Measurements from ENCODE around the gene PTGES3. TPM values are rescaled to one million over a fixed set of nuclear protein-coding genes. Genes with fewer than 3 reads are reported as not detected.

The PTGES3 gene
- total RNA-seq, 4 donors from 2014 or later = 57.0 to 73.7 (median 62.3) TPM

GRCh38 chr12:56636675-56637540, 51.2 kb downstream of the PTGES3 start:
- 1 to 3% methylated on average over 9 to 12 of the region's 12 CpGs for WGBS, 2 donors
- TF ChIP-seq CTCF (IDR thresholded peaks at IDR 0.05) (peak in 1 of 3 donors; percentile 36), POLR2A (IDR thresholded peaks at IDR 0.05) (no peak)
- H3K4me3 ChIP-seq (ENCODE audit: low read depth, poor library complexity, severe bottlenecking) = peak overlapping the region; percentile 72
- peak; percentile 100 for DNase-seq (ENCODE audit: low spot score in 2 of 2)
- intact Hi-C loops (cut with DNase I; ENCODE audit: low total_unique reads) = no loop called here

DNA sequence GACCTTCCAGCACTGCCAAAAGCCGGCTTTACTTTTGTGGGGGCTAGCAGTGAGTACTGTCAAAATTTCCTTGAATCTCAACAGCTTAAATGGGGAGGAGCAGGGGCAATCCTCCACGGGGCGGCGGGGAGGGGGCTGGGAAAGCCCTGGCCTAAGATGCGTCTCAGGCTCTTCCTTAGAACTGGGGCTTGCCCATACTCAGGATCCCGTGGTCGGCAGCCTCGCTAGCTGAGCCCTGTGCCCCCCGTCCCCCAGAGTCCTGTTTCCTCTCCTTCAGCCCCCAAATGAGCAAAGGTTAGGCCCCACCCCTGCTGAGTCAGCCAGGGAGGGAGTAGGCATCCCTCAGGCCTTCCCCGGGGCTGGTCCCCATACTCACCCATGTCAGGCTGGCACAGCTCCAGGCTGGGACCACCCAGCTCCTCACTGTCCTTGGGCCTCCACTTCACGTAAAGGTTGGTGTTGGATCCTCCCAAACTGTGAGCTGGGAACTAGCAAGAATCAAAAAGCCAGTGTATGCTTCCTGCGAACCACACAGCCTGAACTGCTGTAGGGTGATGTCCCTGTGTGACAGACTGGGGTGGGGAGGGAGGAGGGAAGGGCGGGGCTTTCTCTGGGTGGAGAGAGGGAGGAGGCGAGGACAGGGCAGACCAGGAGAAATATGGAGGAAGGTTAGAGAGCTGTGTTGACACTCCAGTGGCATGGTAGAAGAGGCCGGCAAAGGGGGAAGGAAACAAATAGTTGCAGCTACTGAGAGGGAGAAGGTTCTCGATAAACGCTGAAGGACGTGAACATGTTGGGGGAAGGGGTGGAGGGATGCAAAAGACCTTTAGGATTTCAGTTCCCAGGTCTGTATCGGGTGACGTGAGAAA, 52.0 kb downstream of the PTGES3 start:
- intact Hi-C loops (cut with DNase I; ENCODE audit: low total_unique reads) = no loop called here
- peak in 1 of 2 donors; percentile 42 for TF ChIP-seq POLR2A (IDR thresholded peaks at IDR 0.05)
- TF ChIP-seq CTCF (IDR thresholded peaks at IDR 0.05) = no peak
- H3K4me3 ChIP-seq (ENCODE audit: low read depth, poor library complexity, severe bottlenecking) = peak overlapping the region; percentile 72
- WGBS, 2 donors = 0 to 2% methylated on average over 20 of the region's 20 CpGs
- peak; percentile 94 to 97 for DNase-seq (ENCODE audit: low spot score in 2 of 2)

DNA sequence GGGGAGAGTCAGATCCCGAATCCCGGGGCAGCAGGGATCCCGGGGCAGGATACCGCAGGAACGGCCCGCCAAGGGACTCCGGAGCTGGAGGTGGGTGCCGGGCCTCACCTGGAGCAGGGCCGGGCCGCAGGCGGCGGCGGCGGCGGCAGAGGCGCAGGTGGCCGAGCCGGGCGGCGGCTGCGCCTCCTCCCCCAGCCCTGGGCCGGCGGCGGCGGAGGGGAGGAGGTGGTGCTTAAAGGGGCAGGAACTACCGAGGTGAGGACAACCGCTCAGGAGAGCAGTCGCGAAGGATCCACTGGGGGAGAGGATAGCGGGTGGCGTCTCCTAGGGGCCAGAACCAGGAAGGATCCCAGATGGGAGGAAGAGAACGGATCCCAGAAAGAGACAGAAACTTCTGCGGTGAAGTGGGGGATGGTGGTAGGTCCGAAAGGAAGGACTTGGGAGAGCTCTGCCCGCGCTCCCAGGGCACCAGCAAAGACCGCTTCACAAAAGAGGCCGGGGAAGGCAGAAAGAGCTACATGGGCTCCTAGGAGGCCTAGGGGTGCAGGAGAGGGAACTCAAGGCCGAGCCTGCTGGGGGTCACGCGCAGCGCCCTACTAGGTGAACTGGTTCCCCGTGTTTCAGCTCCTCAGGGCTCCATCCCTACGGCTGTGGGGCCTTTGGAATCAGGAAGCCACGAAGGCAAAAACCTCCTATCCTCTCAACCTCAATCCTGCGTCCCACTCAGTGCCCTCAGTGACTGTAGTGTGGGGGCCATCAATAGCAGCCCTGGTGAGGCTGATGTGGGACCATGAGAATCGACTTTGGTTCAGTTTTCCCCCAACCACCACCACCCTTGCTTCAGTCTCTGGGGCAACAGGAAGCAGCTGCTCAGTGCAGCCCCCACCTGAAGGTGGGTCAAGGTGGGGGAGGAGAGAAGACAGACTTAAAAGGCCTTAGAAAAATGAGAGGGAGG, 53.0 kb downstream of the PTGES3 start:
- 0% methylated on average over 47 of the region's 47 CpGs for WGBS, 2 donors
- H3K4me3 ChIP-seq (ENCODE audit: low read depth, poor library complexity, severe bottlenecking) = peak overlapping the region; percentile 72
- intact Hi-C loops (cut with DNase I; ENCODE audit: low total_unique reads) = no loop called here
- DNase-seq (ENCODE audit: low spot score in 2 of 2) = peak; percentile 77 to 95
- no peak for TF ChIP-seq POLR2A (IDR thresholded peaks at IDR 0.05)
- TF ChIP-seq CTCF (IDR thresholded peaks at IDR 0.05) = peak in 1 of 3 donors; percentile 13

- DNase-seq (ENCODE audit: low spot score in 2 of 2) = peak; percentile 50 to 91
- TF ChIP-seq CTCF (IDR thresholded peaks at IDR 0.05) (no peak), POLR2A (IDR thresholded peaks at IDR 0.05) (no peak)
- WGBS, 2 donors = 1% methylated on average over 26 to 27 of the region's 27 CpGs
- H3K4me3 ChIP-seq (ENCODE audit: low read depth, poor library complexity, severe bottlenecking) = peak overlapping the region; percentile 72
- intact Hi-C loops (cut with DNase I; ENCODE audit: low total_unique reads) = no loop called here
Measured at GRCh38 chr12:56634242-56634836, 53.7 kb downstream of the PTGES3 start.

Measured in lower leg skin (tissue), 4 donors.